Prostate gland (tissue), 2 donors: Measurements from ENCODE around the gene SRRM4. TPM values are rescaled to one million over a fixed set of nuclear protein-coding genes. Genes with fewer than 3 reads are reported as not detected.
"Not testable (repeated sequence)": the region's sequence is repeated elsewhere in the genome, so short reads cannot be mapped to it uniquely, and the experiment has no call there.

ENCODE experiments used
- DNase-seq: peaks from one replicate; pipeline ENCODE4 v3.0.0-alpha.2; 2019; ENCODE audit warnings: low spot score
- H3K27ac ChIP-seq, 2 donors: fragments of 200-600 bp; sonication (generic); 2 replicates each; pipeline ENCODE4 v1.5.1; 2017 to 2019
- H3K27me3 ChIP-seq: fragments of 200-600 bp; sonication (generic); replicated peaks from 2 replicates; pipeline ENCODE4 v1.5.1; 2019; ENCODE audit not compliant: insufficient read depth
- H3K36me3 ChIP-seq, 2 donors: fragments of 200-600 bp; sonication (generic); 1 replicate in 1 of 2; 2 replicates in 1 of 2; pipeline versions ENCODE4 v1.5.1 to v1.8.1; 2017 to 2019
- H3K4me1 ChIP-seq: fragments of 200-600 bp; sonication (generic); replicated peaks from 2 replicates; pipeline ENCODE4 v1.5.1; 2019
- H3K4me3 ChIP-seq, 2 donors: fragments of 200-600 bp; sonication (generic); 2 replicates each; pipeline ENCODE4 v1.5.1; 2017 to 2019
- H3K9me3 ChIP-seq: fragments of 200-600 bp; sonication (generic); 2 replicates; pipeline ENCODE4 v1.5.1; 2017
- POLR2A ChIP-seq: fragments of 450-650 bp; IDR thresholded peaks from one replicate; pipeline ENCODE4 v1.6.1; 2016; ENCODE audit warnings: antibody characterized with exemption, mild to moderate bottlenecking
- POLR2AphosphoS5 ChIP-seq: sonication (generic); formaldehyde crosslinking; IDR thresholded peaks from one replicate; pipeline ENCODE4 v1.6.1; 2017; ENCODE audit warnings: antibody characterized with exemption
- WGBS: methylation state at CpG from one replicate; pipeline ENCODE4 v1.1.5; 2018; 5-methylcytosine and 5-hydroxymethylcytosine counted together
- intact Hi-C: fragments of 100-400 bp; cut with DNase I; formaldehyde crosslinking; loops from one replicate; pipeline ENCODE4 v1.14.2; 2022
- total RNA-seq, 2 donors: library from RNA; depleted of rRNA; stranded (reverse); fragments of >200 nt; gene quantifications; one replicate each; pipeline ENCODE4 v1.1.0, GENCODE V29; 2016
- TF ChIP-seq, protein P1 (sequence below), 4 experiments: fragments of 200-600 bp in 2 of 4; fragments of 450-650 bp in 2 of 4; sonication (generic) in 2 of 4; IDR thresholded peaks; 1 replicate in 3 of 4; 2 replicates in 1 of 4; pipeline ENCODE4 v1.5.1; 2016 to 2019; ENCODE audit warnings: antibody characterized with exemption in 4 of 4, mild to moderate bottlenecking in 2 of 4, moderate library complexity in 2 of 4

The SRRM4 gene
- total RNA-seq, 2 donors from 2014 or later: 0.05 to 0.11 TPM

DNA sequence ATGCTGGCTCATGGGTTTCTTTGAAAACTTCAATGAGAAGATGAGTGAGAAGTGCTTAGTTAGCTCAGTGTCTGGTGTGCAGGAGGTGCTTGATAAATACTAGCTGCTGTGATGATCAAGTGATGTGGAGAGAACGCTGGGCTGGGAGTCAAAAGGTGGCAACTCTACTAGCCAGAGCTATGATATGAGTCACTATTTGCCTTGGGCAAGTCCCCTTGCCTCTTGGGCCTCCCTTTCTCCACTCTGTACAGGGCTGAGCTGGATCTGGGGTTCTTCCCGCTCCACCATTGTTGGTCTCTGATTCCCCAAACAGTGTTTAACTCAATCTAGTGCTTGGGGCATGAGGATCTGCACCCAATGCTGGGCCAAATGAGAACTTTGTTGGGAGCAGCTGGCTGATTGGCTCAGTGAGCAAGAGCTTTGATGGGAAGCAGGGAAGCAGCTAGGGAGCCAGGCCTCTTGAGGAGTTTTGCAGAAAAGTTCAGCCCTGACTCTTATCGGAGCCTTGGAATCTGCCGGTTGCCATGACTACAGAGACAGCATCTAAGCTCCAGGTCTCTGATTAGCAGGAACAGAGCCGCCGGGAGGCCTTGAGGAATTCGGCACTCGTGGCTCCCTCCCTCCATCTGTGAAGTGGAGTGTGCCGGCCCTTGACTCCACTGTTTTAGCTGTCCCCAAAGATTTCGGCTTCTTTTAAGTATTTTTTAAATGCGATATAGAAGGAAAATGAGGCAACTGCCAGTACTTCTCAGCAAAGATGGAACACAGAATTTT, 115.3 kb downstream of the SRRM4 start:
- Histone ChIP-seq H3K4me1 (no peaks in the 10 kb centered on the region), H3K4me3 (no peak overlapping the region), H3K9me3 (no peaks in the 10 kb centered on the region), H3K36me3 (no peaks in the 10 kb centered on the region), H3K27ac (no peak overlapping the region), H3K27me3 (peaks cover 3% of the 10 kb centered on the region)
- TF ChIP-seq, protein P1, sequence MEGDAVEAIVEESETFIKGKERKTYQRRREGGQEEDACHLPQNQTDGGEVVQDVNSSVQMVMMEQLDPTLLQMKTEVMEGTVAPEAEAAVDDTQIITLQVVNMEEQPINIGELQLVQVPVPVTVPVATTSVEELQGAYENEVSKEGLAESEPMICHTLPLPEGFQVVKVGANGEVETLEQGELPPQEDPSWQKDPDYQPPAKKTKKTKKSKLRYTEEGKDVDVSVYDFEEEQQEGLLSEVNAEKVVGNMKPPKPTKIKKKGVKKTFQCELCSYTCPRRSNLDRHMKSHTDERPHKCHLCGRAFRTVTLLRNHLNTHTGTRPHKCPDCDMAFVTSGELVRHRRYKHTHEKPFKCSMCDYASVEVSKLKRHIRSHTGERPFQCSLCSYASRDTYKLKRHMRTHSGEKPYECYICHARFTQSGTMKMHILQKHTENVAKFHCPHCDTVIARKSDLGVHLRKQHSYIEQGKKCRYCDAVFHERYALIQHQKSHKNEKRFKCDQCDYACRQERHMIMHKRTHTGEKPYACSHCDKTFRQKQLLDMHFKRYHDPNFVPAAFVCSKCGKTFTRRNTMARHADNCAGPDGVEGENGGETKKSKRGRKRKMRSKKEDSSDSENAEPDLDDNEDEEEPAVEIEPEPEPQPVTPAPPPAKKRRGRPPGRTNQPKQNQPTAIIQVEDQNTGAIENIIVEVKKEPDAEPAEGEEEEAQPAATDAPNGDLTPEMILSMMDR (IDR thresholded peaks at IDR 0.05): no peak
- TF ChIP-seq POLR2AphosphoS5 (no peak), POLR2A (no peak)
- no peak for DNase-seq
- WGBS: 39% methylated on average over 11 of the region's 11 CpGs
- intact Hi-C loops: no loop called here

DNA sequence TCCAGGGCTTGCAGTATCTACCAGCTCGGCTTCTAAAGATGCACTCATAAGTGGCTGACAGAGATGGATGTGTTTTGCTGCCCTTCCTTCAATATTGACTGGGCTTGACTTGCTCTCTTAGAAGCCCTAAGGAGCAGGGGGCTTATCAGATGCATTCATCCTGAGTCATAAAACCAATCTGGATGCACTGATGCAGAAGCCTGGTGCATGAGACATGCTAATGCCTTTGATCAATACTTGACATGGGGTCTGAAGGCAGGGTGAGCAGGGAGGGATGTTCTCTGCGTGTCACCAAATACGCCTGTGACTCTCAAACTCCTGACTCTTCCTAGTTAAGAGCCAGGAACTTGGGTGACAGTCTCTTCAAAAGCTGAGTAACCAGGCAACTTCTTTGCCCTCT, 119.6 kb downstream of the SRRM4 start:
- Histone ChIP-seq H3K27ac (no peak overlapping the region), H3K9me3 (no peaks in the 10 kb centered on the region), H3K4me1 (no peaks in the 10 kb centered on the region), H3K27me3 (peaks cover 3% of the 10 kb centered on the region), H3K36me3 (no peaks in the 10 kb centered on the region), H3K4me3 (no peak overlapping the region)
- WGBS: 76% methylated on average over 3 of the region's 3 CpGs
- TF ChIP-seq POLR2AphosphoS5 (no peak), POLR2A (no peak)
- TF ChIP-seq, protein P1 (IDR thresholded peaks at IDR 0.05): no peak
- intact Hi-C loops: no loop called here
- DNase-seq: no peak

DNA sequence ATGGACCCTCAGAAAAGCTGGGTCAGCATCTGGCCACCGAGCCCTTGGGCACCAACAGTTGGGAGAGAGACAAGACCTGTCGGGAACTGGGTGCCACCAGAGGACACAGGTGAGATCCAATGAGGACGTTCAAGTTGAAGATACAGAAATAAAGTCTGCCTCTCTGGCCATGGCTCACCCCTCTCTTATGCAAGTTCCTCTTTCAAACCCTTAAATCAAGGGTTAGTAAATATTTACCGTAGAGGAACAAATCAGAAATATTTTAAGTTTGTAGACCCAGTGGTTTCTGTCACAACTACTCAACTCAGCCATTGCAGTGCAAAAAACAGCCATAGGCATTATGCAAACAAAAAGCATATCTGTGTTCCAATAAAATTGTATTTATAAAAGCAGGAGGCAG, 120.9 kb downstream of the SRRM4 start:
- intact Hi-C loops: no loop called here
- Histone ChIP-seq H3K36me3 (no peaks in the 10 kb centered on the region), H3K27ac (no peak overlapping the region), H3K4me1 (no peaks in the 10 kb centered on the region), H3K9me3 (no peaks in the 10 kb centered on the region), H3K27me3 (no peaks in the 10 kb centered on the region), H3K4me3 (no peak overlapping the region)
- WGBS: 60% methylated on average over 4 of the region's 4 CpGs
- DNase-seq: no peak
- no peak for TF ChIP-seq POLR2AphosphoS5
- TF ChIP-seq POLR2A: no peak
- TF ChIP-seq, protein P1 (IDR thresholded peaks at IDR 0.05): no peak

DNA sequence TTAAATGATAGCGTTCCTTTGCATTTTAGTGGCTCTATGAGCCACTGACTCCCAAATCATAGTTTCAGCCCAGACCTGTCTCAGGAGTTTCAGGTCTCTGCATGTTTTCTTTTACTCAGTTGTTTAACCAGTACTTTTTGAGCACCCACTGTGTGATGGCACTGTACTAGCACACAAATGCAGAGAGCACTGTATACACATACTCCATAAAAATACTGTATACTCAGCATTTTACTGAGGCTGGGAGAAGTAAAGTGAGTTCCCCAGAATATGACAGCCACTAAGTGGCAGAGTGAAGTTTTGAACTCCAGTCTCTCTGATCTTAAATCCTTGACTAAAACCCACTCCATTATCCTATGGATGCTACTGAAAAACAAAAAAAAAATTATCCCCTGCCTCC, 121.4 kb downstream of the SRRM4 start:
- no peak for DNase-seq
- no peak overlapping the region for H3K4me3 ChIP-seq
- no peaks in the 10 kb centered on the region for H3K27me3 ChIP-seq
- no peaks in the 10 kb centered on the region for H3K4me1 ChIP-seq
- intact Hi-C loops: no loop called here
- TF ChIP-seq, protein P1 (IDR thresholded peaks at IDR 0.05): no peak
- no peak for TF ChIP-seq POLR2A
- TF ChIP-seq POLR2AphosphoS5: no peak
- 20% methylated on average over 1 of the region's 1 CpG for WGBS
- no peaks in the 10 kb centered on the region for H3K36me3 ChIP-seq
- no peaks in the 10 kb centered on the region for H3K9me3 ChIP-seq
- no peak overlapping the region for H3K27ac ChIP-seq

DNA sequence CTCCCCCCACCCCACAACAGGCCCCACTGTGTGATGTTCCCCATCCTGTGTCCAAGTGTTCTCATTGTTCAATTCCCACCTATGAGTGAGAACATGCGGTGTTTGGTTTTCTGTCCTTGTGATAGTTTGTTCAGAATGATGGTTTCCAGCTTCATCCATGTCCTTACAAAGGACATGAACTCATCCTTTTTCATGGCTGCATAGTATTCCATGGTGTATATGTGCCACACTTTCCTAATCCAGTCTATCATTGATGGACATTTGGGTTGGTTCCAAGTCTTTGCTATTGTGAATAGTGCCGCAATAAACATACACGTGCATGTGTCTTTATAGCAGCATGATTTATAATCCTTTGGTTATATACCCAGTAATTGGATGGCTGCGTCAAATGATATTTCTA, 123.6 kb downstream of the SRRM4 start:
- DNase-seq, H3K27me3 ChIP-seq, H3K4me3 ChIP-seq, H3K4me1 ChIP-seq, H3K36me3 ChIP-seq, intact Hi-C loops, H3K27ac ChIP-seq, H3K9me3 ChIP-seq: not testable (repeated sequence)
- WGBS: 81% methylated on average over 4 of the region's 4 CpGs
